Right lobe of liver (tissue), 6 donors: Measurements from ENCODE around the gene KCTD10. TPM values are rescaled to one million over a fixed set of nuclear protein-coding genes. Genes with fewer than 3 reads are reported as not detected.

Experiments used
- ATAC-seq, 4 donors: fragments of 200-7000 bp; cut with Tn5 transposase; one replicate each; pipeline ENCODE4 v1.9.1; 2020; ENCODE audit warnings: mild to moderate bottlenecking in 4 of 4, moderate library complexity in 4 of 4
- DNase-seq, 3 donors: peaks; one replicate each; pipeline ENCODE4 v3.0.0-alpha.2; 2020
- H3K27ac ChIP-seq, 3 donors: fragments of 200-600 bp; one replicate each; pipeline ENCODE4 v1.8.0; 2022
- H3K27me3 ChIP-seq, 2 donors: fragments of 200-600 bp; one replicate each; pipeline ENCODE4 v1.8.0; 2022
- H3K36me3 ChIP-seq, 4 donors: fragments of 200-600 bp; sonication (generic) in 1 of 4; one replicate each; pipeline versions ENCODE4 v1.5.1 to v1.8.0; 2017 to 2022; ENCODE audit warnings: control low read depth in 1 of 4
- H3K4me1 ChIP-seq, 4 donors: fragments of 200-600 bp; sonication (generic) in 1 of 4; one replicate each; pipeline versions ENCODE4 v1.5.1 to v1.8.0; 2017 to 2022; ENCODE audit warnings: control low read depth in 1 of 4
- H3K4me3 ChIP-seq, 3 donors: fragments of 200-600 bp; one replicate each; pipeline ENCODE4 v1.8.0; 2022
- H3K9me3 ChIP-seq, 4 donors: fragments of 200-600 bp; sonication (generic) in 1 of 4; one replicate each; pipeline versions ENCODE4 v1.5.1 to v1.8.0; 2017 to 2022; ENCODE audit warnings: control low read depth in 1 of 4
- CTCF ChIP-seq, 4 donors: fragments of 200-600 bp in 3 of 4; fragments of 450-650 bp in 1 of 4; IDR thresholded peaks; one replicate each; pipeline versions ENCODE4 v1.5.1 to v1.8.0; 2016 to 2022; ENCODE audit warnings: antibody characterized with exemption in 4 of 4, mild to moderate bottlenecking in 2 of 4
- POLR2A ChIP-seq: fragments of 450-650 bp; IDR thresholded peaks from one replicate; pipeline ENCODE4 v1.6.1; 2017; ENCODE audit warnings: antibody characterized with exemption, mild to moderate bottlenecking
- WGBS: methylation state at CpG from one replicate; pipeline ENCODE4 v1.1.6; 2018; ENCODE audit warnings: low coverage, low lambda C conversion rate; ENCODE audit not compliant: insufficient coverage; ENCODE audit errors: missing lambda C conversion rate; 5-methylcytosine and 5-hydroxymethylcytosine counted together
- intact Hi-C, 2 donors: fragments of 100-400 bp; cut with DNase I; formaldehyde crosslinking; loops; one replicate each; pipeline versions ENCODE4 v1.11.2 to v1.14.1; 2022
- total RNA-seq, 6 experiments: library from RNA; depleted of rRNA in 2 of 6; stranded (reverse); fragments of >200 nt in 2 of 6; fragmentation: NEBNext Ultra II Directional in 3 of 6; extraction: Animal tissue kit (Norgen Biotek cat#: 25700) in 3 of 6; gene quantifications; one replicate each; pipeline versions ENCODE4 v1.1.0 to v1.2.4, GENCODE V29; 2016 to 2023
- donor health status: DM: no; HTN: yes; CAD: no.
- donor health status: DM: no; HTN: no; CAD: no.
- donor health status: DM: no; HTN: no; CAD: no.
- donor health status: DM: no; HTN: yes; CAD: no.
- donor health status: DM: no; HTN: yes; CAD: no.

Gene KCTD10
- total RNA-seq, 6 experiments from 2014 or later: 5.8 to 20.2 (median 11.6) TPM

DNA sequence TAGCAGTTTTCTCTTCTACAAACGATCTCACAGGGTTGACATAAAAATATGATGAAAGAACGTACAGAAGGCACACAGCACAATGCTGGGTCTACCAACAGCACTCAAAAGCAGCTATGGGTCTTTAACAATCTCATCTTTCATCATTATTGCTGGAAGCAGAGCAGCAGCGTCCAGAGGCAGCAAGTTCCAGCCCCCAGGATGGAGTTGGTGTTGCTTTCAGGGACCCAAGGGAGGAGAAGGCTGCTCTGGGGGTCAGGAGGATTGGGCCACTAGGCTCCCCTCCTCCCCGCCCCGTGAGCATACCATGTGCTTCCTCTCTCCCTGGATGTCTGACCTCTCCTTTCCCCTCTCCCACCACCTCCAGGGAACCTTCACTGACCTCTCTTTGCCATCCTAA is 13.3 kb downstream of the KCTD10 start:
- WGBS: 42% methylated on average over 2 of the region's 5 CpGs
- H3K36me3 ChIP-seq: peaks cover 0 to 5% (median 2%) of the 10 kb centered on the region in 4 donors
- no peaks in the 10 kb centered on the region for H3K27me3 ChIP-seq
- DNase-seq (no peak), ATAC-seq (no peak)
- TF ChIP-seq POLR2A: no peak
- TF ChIP-seq CTCF (IDR thresholded peaks at IDR 0.05): no peak
- H3K9me3 ChIP-seq: no peaks in the 10 kb centered on the region
- peaks cover 0 to 44% (median 6%) of the 10 kb centered on the region in 4 donors for H3K4me1 ChIP-seq
- H3K27ac ChIP-seq: peak overlapping the region; percentile 75 to 91 (median 80)
- intact Hi-C loops: no loop called here
- no peak overlapping the region for H3K4me3 ChIP-seq

DNA sequence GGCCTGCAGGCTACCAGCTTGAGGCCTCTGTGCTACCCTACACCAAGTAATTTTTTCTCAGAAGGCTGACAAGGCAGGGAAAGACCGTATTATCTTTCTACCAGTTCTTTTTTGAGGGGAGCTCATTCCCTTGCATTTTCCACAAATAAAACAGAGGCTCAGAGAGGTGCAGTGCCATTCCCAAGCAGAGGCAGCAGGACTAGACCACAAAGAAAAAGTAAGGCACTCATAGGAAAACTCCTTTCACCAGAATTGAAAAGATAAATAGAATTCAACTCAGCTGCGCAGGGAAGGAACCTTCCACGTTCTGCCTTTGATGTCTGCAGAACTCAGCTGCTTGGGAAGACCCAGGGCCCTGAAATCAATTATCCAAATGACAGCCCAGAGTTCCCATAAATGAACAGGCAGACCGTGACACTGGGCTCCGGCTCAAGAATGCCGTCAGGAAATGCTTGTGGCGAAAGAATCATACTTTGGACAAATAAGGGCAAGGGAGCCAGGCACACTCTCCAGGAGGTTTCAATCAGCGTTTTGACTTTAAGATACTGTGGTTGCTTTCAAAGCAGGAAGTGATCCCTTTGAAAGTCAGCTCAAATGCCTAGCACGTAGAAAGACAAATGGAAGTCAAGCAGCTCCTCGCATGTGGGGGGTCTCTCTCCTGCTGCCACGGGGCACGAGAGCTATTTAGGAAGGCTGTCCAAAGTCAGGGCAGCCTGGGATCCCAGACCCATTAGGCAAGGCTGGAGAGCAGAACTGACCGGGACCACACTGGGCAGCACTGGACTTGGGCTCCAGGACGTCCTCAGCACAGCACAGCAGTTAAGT is 14.0 kb downstream of the KCTD10 start:
- Histone ChIP-seq H3K9me3 (no peaks in the 10 kb centered on the region), H3K4me1 (peaks cover 0 to 41% (median 6%) of the 10 kb centered on the region in 4 donors), H3K27ac (peak overlapping the region; percentile 75 to 91 (median 80)), H3K4me3 (no peak overlapping the region), H3K27me3 (no peaks in the 10 kb centered on the region), H3K36me3 (peaks cover 0 to 5% (median 2%) of the 10 kb centered on the region in 4 donors)
- DNase-seq (peak in 2 of 3 donors; percentile 53 to 58), ATAC-seq (peak; percentile 63 to 71 (median 68))
- TF ChIP-seq CTCF (IDR thresholded peaks at IDR 0.05) (no peak), POLR2A (no peak)
- intact Hi-C loops: no loop called here
- WGBS: 28% methylated on average over 11 of the region's 14 CpGs

- peaks cover 0 to 11% (median 9%) of the 10 kb centered on the region in 4 donors for H3K36me3 ChIP-seq
- H3K4me3 ChIP-seq: no peak overlapping the region
- no peaks in the 10 kb centered on the region for H3K9me3 ChIP-seq
- WGBS: 45% methylated on average over 7 of the region's 13 CpGs
- H3K27ac ChIP-seq: peak overlapping the region; percentile 75 to 91 (median 80)
- DNase-seq (peak in 1 of 3 donors; percentile 48), ATAC-seq (peak; percentile 42 to 53 (median 50))
- intact Hi-C loops: no loop called here
- no peaks in the 10 kb centered on the region for H3K27me3 ChIP-seq
- TF ChIP-seq CTCF (IDR thresholded peaks at IDR 0.05) (no peak), POLR2A (no peak)
- H3K4me1 ChIP-seq: peaks cover 0 to 40% (median 6%) of the 10 kb centered on the region in 4 donors
Observed at GRCh38 chr12:109461846-109462756, 15.0 kb downstream of the KCTD10 start.

- peak overlapping the region; percentile 75 to 91 (median 80) for H3K27ac ChIP-seq
- intact Hi-C loops: no loop called here
- TF ChIP-seq POLR2A (no peak), CTCF (IDR thresholded peaks at IDR 0.05) (no peak)
- no peak overlapping the region for H3K4me3 ChIP-seq
- 39% methylated on average over 3 of the region's 8 CpGs for WGBS
- H3K9me3 ChIP-seq: no peaks in the 10 kb centered on the region
- ATAC-seq (peak; percentile 64 to 79 (median 76)), DNase-seq (peak in 1 of 3 donors; percentile 40)
- peaks cover 0 to 16% (median 11%) of the 10 kb centered on the region in 4 donors for H3K36me3 ChIP-seq
- H3K27me3 ChIP-seq: no peaks in the 10 kb centered on the region
- peaks cover 0 to 40% (median 6%) of the 10 kb centered on the region in 4 donors for H3K4me1 ChIP-seq
Observed at GRCh38 chr12:109461049-109461845, 15.9 kb downstream of the KCTD10 start.
